HG03175 (cell line): ENCODE results near the gene NDUFAF5.

Experiments
- ATAC-seq: cut with Tn5 transposase; IDR thresholded peaks from one replicate; pipeline ENCODE4 v1.9.1; 2021; ENCODE audit warnings: mild to moderate bottlenecking, moderate library complexity; ENCODE audit not compliant: unreplicated experiment

The NDUFAF5 gene

GRCh38 chr20:13865791-13866351, 81.0 kb downstream of the NDUFAF5 start:
- ATAC-seq, result no peak

GRCh38 chr20:13868331-13868730, 83.5 kb downstream of the NDUFAF5 start:
- no peak for ATAC-seq

GRCh38 chr20:13870170-13870748, 85.4 kb downstream of the NDUFAF5 start:
- ATAC-seq, result no peak
